Ecto neural progenitor cell (in vitro differentiated cells): Measurements from ENCODE around the gene BRINP3.

Experiments
- DNase-seq: peaks from one replicate; pipeline ENCODE4 v3.0.0-alpha.2; 2018; ENCODE audit warnings: low spot score

BRINP3 gene

DNA sequence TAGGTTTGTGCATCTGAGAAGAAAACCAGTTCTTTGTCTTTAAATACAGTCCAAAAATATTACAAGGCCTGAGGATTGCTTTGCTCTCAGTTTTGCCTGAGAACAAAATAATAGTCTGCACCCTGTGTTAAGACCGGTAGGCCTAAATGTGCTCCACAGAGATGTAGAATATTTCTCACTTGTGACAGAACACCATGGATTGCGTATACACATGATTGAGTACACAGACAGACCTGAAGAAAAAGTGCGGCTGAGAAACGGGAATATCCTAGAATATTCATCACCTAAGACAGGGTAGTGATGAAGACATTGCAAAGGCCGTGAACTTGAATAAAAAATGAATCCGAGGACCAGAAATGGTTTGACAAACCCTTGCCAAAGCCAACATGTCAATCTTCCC lies 155.4 kb downstream of the BRINP3 start:
- no peak for DNase-seq

- no peak for DNase-seq
Observed at GRCh38 chr1:190320952-190321351, 156.7 kb downstream of the BRINP3 start.

- no peak for DNase-seq
Observed at GRCh38 chr1:190312763-190313162, 164.9 kb downstream of the BRINP3 start.

GRCh38 chr1:190303501-190303900 lies 174.2 kb downstream of the BRINP3 start:
- DNase-seq, result no peak

- DNase-seq, result no peak
Observed at GRCh38 chr1:190296453-190296852, 181.2 kb downstream of the BRINP3 start.

DNA sequence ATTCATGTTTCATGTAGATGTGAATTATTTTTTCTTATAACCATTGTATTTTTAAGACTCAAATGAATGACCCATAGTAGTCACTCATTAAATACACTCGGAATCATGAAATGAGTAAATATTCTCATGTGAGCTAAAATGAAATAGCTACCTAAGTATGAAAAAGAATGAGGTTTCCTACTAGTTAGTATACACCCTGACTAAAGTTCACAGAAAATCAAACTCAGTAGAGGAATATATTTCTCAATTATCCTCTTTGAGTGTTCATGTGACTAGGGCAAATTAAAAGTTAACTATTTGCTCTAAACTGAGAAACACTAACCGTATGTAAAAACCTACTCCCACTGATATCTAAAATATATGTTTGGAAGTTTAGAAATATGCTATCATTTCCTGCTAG lies 187.8 kb downstream of the BRINP3 start:
- DNase-seq, result no peak

- no peak for DNase-seq
Observed at GRCh38 chr1:190286111-190286510, 191.6 kb downstream of the BRINP3 start.

DNA sequence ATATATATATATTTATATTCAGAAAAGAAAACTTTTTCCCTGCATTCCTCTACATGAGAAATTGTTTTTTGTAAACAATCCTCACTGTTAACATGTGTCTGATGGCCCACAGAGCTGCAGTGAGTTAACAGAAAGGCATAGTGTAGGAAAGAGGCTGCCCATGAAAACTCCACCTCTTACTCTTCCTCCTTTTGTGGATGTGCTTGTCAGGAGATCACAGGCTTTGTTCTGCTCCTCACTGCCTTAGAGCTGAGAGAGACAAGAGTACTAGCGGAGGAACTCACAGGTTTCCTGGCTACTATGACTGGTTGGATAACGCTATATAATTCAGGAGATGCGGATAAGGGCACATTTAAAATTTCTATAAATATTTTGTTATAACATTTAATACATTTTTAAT lies 200.6 kb downstream of the BRINP3 start:
- no peak for DNase-seq

- DNase-seq, result no peak
Observed at GRCh38 chr1:190274721-190275120, 202.9 kb downstream of the BRINP3 start.

- no peak for DNase-seq
Observed at GRCh38 chr1:190273161-190273560, 204.5 kb downstream of the BRINP3 start.

DNA sequence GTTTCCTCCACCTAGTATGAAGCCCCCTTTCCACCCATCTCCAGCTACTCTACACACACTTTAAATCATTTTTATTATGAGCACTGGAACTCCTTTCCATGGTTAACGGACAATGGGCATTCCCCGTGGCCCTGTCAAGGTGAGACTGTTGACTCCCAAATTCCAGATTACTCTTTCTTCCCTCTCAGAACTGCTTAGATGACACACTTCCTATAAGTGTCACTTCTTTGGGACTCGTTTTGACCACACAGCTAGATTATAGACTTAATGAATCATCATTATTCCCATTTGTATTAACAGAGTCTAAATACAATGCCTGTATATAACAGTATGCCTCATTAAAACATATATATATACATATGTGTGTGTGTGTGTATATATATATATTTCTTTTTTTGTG lies 215.1 kb downstream of the BRINP3 start:
- no peak for DNase-seq

GRCh38 chr1:190259424-190259823 lies 218.2 kb downstream of the BRINP3 start:
- no peak for DNase-seq

GRCh38 chr1:190258003-190258402 lies 219.7 kb downstream of the BRINP3 start:
- DNase-seq, result no peak

DNA sequence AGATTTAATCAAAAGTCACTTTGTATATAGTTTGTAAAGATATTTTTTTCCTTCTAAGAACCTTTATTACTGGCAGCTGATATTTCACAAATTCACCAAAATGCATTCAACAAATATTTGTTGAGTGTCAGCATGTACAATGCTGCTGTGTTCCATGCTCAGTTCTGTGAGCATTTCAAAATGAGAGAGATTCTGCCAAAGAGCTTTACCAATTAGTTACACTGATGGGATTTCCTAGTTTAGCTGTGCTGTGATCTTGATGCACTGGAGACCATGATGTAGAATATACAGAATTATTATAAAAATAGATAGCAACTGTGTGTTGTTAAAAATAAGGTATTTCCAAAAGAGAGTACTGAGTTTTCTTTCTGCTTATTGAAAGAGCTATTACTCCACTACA lies 225.6 kb downstream of the BRINP3 start:
- DNase-seq, result no peak

DNA sequence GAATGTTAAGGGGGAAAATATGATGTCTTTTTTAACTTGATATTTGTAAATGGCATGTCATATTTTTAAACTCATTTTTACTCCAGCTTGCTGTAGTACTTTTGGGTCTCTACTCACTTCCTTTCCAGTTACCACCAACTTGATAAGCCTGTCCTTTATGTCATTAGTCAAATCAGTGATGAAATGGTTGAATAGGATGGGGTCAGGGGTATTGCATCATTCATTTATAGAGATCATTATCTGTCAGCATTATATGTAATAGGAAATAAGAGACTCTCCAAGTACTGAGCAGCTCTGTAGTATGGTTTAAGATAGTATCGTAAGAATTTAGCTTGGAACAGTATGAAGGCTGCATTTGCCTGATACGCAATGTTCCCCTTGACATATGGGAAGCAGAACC lies 227.3 kb downstream of the BRINP3 start:
- no peak for DNase-seq

DNA sequence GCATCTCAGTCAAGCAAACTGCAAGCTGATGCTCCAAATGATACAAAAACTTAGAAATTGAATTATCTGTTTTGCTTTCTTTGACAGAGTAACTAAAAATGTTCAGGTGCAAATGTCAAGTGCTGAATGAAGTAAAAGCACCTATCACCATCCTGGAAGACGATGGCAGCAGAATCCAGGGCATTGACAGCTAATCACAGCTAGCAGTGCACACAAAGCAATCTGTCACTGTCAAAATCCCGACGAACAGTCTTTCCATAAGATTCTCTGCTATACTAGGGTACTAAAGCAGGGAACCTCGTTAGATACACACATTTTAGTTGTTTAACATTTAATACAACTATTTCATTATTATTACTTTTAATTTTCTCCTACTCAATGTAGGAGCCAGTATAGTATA lies 233.3 kb downstream of the BRINP3 start:
- no peak for DNase-seq

DNA sequence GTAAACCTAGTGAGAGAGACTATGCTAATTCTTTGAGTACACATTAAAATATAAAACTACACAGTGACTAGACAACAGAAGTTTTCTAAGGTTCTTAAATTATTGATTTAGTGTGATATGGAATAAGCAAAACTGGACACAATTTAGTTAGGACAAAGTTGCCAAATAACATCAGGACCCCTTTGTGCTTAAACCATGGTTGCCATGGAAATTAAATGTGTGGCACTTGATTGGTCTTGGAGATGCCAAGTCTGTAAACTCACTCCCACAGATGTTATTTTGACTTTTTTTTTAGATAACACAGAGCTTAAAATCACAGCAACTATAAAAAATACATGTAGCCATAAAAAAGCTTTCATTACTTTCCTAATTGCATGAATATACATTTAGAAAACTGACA lies 234.6 kb downstream of the BRINP3 start:
- DNase-seq, result no peak

GRCh38 chr1:190226006-190226405 lies 251.7 kb downstream of the BRINP3 start:
- no peak for DNase-seq

DNA sequence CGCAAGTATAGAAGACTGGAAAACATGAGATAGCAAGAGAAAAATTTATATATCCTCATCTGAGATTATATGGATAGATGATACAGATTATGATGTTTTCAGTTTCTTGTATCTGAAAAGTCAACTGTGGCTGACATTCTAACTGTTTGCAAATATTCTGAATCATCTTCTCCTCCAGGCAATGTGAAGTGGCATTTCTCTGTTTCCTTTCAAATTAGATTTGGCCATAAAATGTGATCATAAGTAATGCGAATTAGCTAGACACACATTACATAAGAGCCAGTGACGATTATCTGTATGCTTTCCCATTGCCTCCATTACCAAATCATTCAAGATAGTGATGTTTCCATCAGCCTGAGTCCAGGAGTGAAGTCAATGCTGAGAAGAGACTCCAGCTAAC lies 265.2 kb downstream of the BRINP3 start:
- DNase-seq, result no peak

DNA sequence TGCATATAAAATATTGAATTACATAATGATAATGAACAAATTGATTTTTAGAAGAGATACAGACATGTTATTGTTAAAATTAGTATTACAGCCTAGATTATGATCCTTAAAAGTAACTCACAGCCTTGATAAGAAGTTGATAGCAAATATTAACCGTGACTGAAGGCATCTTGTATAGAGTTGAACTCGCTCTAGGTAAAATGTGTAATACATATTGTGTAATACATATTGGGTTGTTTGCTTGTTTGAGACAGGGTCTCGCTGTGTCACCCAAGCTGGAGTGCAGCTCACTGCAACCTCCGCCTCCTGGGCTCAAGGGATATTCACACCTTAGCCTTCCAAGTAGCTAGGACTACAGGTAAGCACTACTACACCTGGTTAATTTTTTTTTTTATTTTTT lies 269.9 kb downstream of the BRINP3 start:
- DNase-seq, result no peak

GRCh38 chr1:190205713-190206112 lies 272.0 kb downstream of the BRINP3 start:
- no peak for DNase-seq

- no peak for DNase-seq
Observed at GRCh38 chr1:190196020-190196419, 281.6 kb downstream of the BRINP3 start.

GRCh38 chr1:190193508-190194115 lies 284.1 kb downstream of the BRINP3 start:
- no peak for DNase-seq

- DNase-seq, result no peak
Observed at GRCh38 chr1:190192627-190193026, 285.0 kb downstream of the BRINP3 start.

DNA sequence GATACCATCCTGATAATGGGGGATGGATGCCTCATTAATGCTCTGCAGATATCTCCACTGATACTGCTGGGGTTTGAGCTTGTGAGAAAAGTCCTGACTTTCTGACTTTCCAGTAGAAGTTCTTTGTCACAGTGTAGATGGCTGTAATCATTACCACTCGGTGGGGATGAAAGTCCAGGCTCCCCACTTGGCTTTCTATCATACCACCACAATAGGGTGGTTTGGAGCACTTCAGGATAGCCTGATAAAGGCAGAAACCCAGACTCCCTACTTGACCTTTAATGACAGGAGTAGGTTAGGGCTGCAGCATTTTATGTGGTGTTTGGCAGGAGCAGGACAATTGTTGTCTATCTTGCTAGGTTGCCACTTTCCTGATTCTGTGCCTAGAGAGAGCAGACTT lies 294.1 kb downstream of the BRINP3 start:
- no peak for DNase-seq
